Globus pallidus (tissue), 1 donor: ENCODE data around the gene PTPN14.
"Not testable (repeated sequence)": the region's sequence is repeated elsewhere in the genome, so short reads cannot be mapped to it uniquely, and the experiment has no call there.

Experiments used
- DNase-seq: peaks from one replicate; pipeline ENCODE4 v3.0.0-alpha.2; 2015; ENCODE audit warnings: low spot score

The PTPN14 gene

DNA sequence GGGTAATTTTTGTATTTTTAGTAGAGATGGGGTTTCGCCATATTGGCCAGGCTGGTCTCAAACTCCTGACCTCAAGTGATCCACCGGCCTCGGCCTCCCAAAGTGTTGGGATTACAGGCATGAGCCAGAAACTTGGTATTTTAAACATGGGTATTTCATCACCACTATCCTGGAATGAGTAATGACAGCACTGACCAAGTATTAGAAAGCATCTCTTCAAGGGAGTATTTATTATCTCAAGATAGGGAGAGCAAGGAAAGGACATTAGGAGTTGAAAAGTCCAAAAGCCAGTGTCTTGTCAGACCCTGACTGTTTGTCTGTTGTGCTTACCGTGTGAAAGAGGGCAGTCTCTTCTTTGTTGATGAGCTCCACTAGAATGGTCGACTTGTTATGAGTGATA, 156.8 kb downstream of the PTPN14 start:
- DNase-seq: not testable (repeated sequence)

DNA sequence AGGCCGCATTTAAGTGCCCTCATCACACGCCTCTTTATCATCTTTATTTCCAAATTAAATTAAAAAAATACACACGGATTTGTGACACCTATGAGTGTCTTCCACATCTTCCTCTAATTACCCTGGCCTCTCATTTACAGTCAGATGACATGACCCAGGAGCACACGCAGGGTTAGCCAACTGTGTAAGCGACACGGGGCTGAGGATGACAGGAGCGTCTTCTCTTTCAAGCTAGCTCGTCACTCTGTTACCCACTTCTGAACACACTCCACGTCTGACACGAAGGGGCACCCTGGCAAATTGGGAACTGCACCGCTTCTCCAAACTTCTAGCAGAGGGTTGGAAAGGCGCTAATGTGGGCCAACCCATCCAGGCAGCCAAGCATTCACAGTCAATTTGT, 158.3 kb downstream of the PTPN14 start:
- no peak for DNase-seq

DNA sequence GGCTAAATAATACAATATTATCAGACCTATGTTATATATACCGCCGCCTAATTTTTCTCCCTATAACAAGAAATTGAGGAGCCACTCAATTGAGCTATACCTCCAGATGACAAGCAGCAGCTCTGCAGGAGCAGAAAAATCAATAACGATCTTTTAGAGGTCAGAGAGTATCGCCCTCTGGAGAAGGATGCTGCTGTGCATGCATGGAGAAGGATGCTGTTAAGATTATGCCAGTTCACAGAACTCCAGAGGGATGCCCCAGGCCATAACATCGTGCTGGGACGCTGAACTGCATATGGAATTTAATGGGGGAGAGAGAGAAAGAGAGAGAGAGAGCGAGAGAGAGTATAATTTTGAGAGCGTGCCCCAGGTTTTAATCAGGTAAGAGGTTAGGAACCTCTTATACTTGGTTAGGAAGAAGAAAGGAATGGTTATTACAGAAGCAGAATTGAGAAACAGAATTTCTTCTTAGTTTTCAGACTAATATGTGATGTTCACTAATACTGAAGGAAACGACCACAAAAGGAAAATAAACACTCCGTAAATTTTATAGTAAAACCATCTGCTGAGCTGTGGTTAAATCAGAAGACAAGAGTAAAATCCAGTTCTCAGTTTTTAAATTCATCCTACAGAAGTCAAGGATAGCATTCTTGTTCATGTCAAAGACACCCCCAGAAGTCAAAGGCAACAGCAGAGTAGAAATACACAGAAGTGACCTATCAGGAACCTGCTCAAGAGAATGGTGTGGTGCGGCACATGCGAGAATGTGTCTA, 159.3 kb downstream of the PTPN14 start:
- DNase-seq: no peak

DNA sequence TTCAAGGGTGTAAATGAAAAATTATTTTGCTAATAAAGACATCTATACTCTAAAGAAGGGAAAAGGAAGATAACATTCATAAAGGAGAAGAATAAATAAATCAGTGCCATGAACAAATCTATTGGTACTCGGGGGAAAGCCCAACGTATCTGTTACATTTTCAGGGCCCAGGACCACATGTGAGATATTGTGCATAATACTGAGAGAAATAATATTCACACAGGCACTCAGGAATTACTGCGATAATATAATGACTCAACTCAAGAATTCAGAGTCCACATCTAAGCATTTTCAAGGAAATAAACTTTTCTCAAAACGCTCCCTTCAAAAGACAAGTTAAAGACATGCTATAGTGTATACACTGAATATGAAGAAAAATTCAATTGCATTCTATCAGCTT, 161.7 kb downstream of the PTPN14 start:
- no peak for DNase-seq

DNA sequence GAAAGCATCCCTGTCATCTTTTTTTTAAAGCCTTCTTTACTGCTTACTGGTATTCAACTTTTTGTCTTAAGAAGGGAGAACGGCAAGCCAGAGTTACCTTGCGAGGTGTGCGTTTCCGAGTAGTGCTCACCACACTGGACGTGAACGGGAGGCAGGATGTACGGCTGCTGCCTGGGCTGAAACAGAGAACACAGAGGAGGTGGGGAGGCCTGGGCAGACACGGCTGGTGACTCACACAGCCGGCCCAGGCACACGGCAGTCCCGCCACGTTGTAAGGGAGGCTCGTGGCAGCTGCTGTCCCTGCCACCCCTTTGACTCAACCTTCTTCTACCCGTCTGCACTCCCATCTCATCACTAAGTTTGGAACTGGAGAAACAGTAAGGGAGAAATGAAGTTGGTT, 164.7 kb downstream of the PTPN14 start:
- no peak for DNase-seq

DNA sequence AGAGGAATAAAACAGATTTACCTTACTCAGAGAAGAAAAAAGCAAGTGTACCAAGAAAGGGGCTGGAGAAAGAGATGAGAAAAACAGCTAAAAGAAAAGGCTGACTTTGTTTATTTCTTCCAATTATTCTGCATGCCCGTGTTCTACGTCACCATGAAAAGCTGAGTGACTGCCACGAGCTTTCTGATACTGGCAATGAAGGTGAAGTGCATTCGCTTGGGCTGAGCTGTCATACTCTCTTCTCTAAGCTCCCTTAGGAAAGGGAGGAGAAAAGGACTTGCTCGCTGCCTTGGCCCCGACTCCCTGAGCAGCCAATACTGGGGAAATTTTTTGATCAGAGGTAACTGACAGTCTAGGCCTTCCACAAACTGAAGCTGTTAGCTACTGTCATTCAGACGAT, 165.1 kb downstream of the PTPN14 start:
- no peak for DNase-seq

DNA sequence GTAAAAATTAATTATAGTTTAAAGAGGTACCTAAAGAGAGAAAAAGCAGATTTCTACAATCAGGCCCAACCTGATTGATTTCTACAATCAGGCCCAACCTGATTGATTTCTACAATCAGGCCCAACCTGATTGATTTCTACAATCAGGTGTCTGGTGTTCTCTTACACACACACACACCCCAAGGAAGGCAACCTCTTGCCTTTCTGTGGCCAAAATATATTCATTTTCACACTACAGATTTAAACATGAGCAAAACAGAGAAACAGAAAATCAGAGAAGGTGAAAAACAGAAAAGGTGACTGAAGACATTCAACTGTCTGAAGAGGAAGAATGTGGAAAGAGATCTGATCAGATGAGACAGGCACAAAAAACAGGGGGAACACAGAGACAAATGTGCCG, 166.0 kb downstream of the PTPN14 start:
- no peak for DNase-seq

DNA sequence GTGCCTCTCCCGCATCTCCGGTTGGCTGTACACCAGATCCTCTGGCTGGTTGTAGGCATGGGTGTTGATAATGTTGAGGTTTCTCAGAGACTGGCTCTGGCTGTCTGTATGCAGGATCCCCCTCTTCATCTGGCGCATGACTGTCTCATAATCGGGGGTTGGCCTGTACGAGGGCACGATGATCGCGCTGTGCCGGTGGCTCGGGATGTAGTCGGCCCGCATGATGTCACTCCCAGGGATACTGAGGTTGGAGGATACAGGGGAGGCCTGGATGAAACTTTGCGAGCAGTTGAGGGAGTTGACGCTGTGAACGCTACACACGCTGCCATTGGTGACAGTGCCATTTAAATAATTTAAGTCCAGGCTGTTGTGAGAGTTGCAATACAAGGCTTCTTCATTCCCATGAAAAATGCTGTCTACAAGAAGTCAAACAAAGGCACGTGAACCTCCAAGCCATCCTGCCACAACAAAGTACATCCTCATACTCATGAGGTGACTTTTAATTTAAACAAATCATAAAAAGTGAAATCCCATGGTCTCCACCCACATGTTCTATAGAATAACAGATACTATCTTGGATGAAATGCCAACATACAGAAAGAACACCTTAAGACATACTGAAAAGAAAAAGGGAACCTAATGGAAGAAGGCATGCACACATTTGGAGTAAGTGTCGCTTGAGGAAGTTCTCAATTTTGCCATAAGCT, 166.9 kb downstream of the PTPN14 start:
- DNase-seq: no peak

DNA sequence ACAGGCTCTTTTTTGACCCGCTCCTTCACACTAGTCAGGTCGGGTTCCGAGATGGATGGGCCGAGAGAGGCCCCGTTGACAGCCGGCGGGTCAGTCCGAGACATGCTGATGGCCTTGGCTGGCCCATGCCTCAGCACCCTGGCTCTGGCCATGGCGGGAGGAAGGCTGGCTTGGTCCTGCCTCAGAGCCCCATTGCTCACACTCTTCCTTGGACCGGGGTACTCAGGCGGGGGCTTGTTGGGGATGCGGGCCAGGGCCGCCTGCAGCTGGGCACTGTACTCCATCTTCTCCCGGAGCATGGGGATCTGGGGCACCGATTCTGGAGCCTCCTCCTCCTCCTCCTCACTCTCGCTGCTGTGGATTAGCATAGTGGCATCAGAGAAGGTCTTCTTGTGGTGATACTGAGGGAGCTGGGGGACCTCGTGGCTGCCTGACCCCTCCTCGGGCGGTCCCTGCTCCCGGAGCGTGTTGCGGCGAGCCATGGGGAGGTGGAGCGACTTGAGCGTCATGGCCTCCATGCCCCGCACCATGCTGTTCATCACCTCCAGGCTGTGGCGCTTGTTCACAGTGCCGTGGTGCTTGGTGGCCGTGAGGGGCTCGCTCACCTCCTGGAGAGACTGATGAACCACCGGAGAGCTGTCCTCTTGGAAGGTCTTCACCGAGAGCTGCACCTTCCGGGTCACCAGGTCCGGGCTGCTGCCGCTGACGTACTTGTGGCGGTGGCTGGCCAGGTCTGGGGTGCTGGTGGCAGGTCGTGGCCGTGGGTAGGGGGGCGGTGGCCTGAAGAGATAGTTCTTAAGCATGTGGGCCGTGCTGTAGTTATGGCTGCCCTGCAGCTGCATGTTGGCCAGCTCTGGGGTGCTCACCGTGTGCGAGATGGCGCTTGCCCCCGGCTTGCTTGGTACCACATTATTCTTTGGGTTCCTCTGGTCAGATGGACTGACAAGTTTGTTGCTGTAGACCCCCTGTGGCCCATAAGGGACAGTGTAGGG, 167.7 kb downstream of the PTPN14 start:
- DNase-seq: no peak

DNA sequence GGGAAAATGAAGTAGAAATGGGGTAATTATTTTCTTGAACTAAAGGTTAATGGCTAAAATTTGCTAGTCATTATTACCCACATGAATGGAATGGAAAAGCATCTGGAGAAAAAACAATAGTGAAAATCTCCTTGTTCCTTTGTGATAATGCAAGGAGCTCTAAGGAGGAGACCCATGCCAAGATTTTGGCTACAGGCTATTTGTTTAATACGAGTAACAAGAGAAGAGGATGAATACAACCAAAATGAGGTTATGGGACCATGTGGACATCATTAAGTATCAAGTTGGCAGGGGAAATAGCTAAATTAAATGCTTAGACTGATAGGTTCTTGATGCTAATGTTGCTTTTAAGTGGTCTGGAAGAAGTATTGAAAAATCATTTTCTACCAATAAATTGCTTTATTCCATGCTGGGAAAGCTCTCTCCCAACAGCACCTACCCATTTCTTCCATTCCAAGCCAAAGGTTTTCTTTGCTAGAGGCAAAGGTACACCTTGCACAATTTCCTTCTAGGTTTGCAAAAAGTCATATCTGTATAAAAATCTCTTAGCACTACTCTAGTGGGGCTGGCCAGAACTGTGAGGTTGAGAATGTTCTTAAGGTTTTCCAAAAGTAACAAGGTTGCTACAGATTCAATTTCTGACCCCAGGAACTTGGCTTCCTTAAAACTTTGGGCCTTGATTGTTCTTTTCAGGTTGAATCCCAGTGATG, 170.3 kb downstream of the PTPN14 start:
- DNase-seq: no peak

DNA sequence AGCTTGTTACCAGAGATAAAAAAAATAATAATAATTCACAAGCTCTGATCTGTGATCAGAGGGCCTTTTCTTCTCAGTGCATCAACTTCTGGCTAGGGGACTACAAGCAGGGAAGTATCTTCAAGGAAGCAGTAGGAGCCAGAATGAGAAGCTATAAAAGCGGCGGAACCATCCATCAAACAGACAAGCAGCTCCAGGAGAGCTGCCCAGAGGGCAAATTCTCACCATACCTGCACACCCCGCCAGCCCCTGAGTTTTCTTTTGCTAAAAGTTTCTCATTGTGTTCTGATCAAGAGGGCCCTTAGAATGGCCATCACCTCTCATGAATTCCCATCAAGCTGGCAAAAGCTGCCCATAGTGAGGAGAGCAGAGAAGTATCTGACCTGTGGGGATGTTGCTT, 171.0 kb downstream of the PTPN14 start:
- no peak for DNase-seq

DNA sequence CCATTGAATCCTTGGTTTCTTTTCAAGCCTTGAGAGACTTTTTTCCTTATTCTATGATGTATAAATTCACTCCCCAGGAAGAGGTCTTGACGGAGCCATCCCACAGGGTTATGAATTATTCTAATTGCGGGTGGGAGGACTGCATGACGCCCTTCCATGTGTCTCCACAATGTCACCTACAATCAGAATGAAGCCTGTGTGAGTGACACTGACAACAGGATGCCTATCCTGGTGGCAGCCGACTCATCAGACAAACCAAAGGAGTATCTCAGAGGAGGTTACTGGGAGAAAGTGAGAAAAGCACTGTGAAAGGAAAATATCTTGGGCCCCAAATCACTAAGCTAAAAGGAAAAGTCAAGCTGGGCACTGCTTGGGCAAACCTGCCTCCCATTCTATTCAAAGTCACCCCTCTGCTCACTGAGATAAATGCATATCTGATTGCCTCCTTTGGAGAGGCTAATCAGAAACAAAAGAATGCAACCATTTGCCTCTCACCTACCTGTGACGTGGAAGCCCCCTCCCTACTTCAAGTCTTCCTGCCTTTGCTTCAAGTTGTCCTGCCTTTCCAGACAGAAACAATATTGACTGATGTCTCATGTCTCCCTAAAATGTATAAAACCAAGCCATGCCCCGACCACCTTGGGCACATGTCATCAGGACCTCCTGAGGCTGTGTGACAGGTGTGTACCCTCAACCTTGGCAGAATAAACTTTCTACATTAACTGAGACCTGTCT, 172.0 kb downstream of the PTPN14 start:
- no peak for DNase-seq

DNA sequence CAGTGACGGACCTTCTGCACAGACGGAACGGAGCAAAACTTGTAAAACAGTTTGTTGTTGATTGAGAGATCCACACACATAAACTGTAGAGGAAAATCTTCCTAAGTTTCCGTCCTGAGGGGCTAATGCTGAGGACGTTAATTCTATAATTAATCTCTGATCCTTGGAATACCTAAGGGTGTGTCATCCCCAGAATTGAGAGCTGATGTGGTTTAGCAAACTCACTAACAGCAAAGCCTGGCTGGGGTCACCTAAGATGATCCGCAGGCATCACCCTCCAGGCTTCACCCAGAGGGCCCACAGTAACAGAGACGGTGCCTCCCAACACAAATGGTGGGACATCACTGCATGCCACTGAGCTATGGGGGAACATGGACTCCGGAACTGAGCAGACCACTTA, 172.9 kb downstream of the PTPN14 start:
- no peak for DNase-seq

DNA sequence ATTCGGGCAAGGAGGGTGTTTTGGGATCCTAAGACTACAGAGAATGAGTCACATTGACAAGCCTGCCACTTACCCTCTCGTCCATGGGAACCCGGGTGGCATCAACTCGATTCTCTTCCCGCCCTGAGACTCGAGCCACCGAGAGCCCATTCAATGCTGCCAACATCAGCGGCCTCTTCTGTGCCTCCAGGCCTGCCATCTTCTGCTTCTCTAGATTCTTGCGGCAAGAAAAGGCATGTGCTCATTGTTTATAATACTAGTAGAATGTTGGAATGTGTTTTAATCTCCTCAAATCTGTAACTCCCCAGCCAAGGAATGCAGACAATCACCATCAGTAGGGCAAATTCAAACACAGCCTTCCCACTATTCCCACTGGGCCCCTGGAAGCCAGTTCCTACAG, 173.5 kb downstream of the PTPN14 start:
- DNase-seq: no peak

DNA sequence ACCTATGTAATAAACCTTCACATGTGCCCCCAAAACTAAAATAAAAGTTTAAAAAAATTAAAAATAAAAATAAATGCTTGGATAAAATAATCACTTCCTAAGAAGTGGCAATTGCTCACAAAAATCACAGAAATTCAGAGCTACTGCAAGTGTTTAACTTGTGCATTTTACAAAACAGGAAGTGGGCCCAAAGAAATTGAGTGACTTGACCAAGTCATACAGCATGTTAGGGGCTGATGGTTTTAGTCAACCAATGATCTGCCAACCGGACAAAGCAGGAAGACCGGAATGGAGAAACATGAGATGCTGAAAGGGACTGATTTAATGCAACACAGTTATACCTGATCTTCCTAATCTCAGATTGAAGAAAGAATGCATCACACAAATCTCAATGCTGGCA, 173.9 kb downstream of the PTPN14 start:
- no peak for DNase-seq

DNA sequence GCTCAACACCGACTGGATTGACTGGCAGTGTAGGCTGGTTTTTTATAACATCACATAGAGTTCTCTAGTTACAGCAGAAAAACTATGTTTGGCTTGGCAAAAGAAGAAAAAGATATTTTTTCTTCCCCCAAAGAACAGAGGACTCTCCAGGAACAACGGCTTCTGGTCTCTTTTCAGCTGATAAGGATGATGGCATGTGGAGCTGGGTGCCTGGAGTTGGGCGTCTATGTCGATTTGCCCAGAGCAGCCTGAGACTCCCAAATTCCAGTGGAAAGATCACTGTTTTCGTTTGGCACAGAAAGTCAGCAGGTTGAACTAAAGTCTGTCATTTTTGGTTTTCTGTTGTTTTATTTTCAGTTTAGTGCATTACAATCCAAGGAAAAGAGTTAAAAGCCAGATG, 179.3 kb downstream of the PTPN14 start:
- DNase-seq: no peak

DNA sequence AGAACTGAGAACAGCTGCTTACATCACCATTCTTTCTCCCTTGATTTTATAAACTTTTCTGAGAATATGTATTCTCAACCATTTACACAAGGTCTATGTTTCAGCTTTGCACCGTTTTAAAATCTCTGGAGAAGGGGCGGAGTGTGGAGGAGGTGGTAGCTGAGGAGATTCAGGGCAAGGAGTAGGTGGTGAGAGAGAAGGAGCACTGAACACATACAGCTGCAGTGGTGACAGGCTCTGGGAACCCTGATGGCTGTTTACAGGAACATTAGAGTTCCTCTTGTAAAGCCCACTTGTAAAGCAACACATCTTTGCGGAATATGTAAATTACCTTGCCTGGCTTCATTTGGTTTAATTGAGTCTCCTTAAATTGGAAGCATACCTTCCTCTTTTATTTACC, 180.8 kb downstream of the PTPN14 start:
- DNase-seq: no peak

DNA sequence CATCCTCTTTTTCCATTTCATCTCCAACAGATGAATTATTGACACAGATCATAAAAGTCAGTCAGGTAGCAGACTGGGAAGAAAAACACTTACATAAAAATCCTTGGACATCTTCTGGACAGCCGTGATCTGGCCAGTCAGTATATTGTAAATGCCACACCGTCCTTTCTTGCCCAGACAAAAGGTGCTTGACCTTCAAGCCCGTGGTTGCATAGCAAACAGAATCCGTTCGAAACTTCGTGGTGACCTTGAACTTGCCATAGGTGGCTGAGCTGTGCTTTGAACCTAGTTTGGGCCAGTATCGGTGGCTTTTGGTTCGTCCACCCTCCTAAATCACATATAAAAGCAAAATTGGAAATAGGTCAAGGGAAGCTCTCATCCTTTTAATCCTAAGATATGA, 182.0 kb downstream of the PTPN14 start:
- DNase-seq: no peak

DNA sequence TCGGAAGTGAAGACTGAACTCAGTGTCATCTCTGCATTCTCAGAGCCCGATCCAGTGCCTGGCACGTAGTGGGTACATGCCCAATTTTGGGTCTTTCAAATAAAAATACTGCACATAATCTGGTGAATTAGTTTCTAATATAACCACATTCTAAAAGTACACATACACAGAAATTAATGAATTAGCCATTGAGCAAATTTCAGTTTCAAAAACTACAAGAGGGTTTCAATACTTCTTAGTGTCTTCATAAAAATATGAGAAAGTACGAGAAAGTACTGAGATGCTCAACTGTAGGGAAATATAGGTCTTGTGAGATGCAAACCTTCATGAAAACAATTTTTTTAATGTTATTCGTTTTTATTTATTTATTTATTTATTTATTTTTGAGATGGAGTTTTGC, 183.6 kb downstream of the PTPN14 start:
- no peak for DNase-seq

DNA sequence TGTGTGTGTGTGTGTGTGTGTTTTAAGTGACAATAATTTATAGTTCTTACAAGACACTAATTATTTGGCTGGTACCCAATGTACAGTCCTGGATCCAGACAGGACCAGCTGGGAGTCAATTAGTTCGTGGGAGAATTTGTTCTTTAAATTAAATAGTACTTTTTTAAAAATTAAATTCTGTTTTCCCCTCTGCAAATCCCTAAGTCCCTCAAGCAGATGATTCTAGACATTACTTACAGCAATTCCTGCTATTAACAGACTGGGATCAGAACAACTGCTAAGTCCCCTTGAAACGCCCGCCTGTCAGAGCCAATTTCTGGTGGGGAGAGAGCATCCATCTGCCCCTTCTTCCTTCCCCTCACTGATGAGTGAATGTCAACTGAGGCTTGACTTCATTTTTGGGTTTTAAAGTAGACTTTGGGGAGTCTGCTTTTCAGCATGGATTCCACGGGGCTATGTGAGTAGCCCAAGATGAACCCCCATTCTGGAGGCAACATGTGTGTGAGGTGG, 186.6 kb downstream of the PTPN14 start:
- DNase-seq: no peak

DNA sequence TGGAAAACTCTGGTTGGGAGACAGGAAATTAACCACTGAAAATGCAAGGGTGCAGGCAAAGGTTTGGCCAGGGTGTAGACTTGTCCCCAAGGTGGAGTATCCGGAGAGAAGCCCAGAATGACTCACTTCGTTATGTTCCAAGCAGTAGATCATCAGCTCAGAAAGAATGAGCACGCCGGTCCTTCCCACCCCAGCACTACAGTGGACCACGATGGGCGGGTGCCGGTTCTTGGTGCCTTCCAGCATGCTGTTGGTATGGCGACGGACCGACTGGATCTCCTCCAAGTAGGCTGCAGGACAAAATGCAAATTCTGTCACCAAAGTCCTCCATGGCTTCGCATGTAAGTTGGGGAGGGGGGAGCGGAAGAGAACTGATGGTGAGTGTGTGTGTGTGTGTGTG, 187.0 kb downstream of the PTPN14 start:
- DNase-seq: no peak
